HG03439 (cell line): ENCODE data around the gene MCM6.

Source experiments
- ATAC-seq: cut with Tn5 transposase; IDR thresholded peaks from one replicate; pipeline ENCODE4 v1.9.1; 2021; ENCODE audit warnings: mild to moderate bottlenecking, moderate library complexity; ENCODE audit not compliant: unreplicated experiment

The MCM6 gene

DNA sequence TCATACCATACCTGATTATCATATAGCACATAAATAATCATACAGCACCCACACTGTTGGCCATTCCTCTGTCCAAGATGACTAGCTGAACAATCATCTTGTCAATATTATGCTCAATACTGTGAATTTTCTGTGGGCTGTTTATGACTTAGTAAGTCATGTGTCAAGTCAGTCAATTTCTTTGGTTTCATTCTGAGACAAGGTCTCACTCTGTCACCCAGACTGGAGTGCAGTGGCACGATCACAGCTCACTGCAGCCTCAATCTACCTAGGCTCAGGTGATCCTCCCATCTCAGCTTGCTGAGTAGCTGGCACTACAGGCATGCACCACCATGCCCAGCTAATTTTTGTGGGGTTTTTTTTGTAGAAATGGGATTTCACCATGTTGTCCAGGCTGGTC, 5.7 kb downstream of the MCM6 start:
- ATAC-seq, result peak; percentile 62

- ATAC-seq, result no peak
These were observed 13.0 kb downstream of the MCM6 start for GRCh38 chr2:135863233-135863632.

DNA sequence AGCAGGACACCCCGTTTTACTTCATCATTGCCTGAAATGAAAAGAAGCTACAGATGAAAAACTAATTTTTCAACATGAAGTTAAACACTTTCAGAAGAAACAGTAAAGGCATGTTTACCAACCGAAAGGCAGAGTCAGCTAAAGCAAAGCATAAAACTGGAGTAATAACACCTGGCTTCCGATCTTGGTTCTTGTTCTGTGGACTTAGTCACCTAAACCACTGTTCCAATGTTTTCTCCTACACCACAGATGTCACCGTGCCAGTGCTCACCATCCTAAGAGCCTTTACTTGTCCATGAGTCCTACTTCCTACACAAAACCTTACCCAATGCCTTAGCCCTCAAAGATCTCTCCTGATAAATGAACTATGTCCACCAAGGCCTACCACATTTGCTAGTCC, 13.5 kb downstream of the MCM6 start:
- no peak for ATAC-seq

- ATAC-seq, result no peak
These were observed 22.8 kb downstream of the MCM6 start for GRCh38 chr2:135853401-135853800.

GRCh38 chr2:135851858-135852257, 24.4 kb downstream of the MCM6 start:
- ATAC-seq, result no peak

DNA sequence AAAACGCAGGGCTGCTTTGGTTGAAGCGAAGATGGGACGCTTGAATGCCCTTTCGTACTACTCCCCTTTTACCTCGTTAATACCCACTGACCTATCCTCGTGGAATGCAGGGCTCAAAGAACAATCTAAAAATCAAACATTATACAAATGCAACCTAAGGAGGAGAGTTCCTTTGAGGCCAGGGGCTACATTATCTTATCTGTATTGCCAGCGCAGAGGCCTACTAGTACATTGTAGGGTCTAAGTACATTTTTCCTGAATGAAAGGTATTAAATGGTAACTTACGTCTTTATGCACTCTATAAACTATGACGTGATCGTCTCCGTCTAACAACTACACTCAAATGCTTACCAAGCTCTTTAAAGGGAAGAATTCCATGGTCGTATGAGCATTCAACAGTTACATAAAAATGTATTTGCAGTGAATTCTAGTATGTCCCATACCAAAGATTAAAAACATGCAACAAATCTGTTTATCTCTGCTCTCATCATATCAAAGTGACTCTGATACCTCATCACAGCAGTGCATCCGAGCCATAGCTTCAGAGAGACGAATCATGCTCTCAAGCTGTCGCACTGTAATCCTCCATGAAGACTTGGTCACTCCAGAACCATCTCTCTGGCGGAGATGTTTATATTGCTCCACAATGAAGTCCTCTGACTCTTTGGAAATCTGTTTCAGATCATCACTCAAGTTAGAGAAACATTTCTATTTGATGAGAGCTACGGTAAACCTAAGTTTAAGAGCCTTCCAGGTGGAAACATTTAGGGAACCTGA, 25.2 kb downstream of the MCM6 start:
- no peak for ATAC-seq

GRCh38 chr2:135849087-135849486, 27.2 kb downstream of the MCM6 start:
- no peak for ATAC-seq

- no peak for ATAC-seq
These were observed 30.2 kb downstream of the MCM6 start for GRCh38 chr2:135845997-135846396.

- no peak for ATAC-seq
These were observed 31.0 kb downstream of the MCM6 start for GRCh38 chr2:135845257-135845656.

DNA sequence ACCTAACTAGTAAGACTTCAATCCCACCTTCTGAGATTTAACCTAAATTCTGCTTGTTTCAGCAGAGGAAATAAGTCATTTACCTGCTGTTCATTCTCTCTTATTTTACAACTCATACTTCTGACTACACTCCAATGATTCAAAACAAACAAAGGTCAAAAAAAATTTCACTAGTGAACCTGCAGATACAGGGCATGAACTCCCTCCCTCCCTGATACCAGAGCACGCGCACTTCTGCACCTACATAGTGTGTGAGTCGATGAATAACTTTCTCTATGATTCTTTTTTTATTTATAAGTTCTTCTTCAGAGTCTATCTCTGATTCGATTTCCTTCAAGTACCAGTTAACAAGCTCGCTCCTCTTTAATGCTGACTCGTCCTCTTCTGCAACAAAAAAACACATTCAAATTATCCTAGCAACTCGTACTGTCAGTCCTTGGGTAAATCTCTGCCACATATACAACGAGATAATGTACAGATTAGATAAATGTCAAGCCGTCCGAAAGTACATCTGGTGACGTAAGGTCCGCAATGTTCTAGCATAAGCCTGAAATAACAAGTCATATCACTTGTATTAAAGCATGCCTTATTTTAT, 31.8 kb downstream of the MCM6 start:
- no peak for ATAC-seq

- no peak for ATAC-seq
These were observed 32.6 kb downstream of the MCM6 start for GRCh38 chr2:135843671-135844070.

- no peak for ATAC-seq
These were observed 35.6 kb downstream of the MCM6 start for GRCh38 chr2:135840601-135841000.

DNA sequence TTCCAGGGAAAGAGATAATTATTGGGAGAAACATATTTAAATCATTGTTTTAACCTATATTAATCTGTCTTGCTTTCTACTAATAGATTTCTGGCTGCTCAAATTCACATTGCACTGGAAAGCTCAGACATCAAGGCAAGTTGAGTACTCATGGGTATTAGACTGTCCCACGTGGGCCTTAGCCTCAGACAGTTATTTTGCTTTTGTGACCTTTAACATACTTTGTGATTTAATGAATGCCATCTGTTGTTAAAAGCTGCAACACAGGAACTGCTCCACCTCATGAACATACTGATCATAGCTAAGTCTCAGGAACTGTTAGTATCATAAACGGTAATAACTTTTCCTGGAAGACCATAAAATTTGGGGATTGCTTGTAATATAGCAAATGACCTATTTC, 36.5 kb downstream of the MCM6 start:
- no peak for ATAC-seq

DNA sequence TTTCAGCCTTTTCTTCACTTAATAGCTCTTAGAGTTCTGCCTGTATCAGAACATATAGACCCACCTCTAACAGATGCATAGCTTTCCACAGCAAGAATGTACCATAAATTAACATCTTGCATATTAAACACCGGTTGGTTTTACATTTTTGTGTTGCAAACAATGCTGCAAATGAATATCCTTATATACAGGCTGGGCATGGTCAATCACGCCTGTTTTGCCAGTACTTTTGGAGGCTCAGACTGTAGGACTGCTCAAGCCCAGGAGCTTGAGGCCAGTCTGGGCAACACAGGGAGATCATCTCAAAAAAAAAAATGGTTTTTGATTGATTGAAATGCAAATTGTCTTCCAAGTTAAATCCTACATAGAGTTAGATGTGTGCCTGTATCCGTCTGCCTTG, 37.7 kb downstream of the MCM6 start:
- ATAC-seq, result no peak

GRCh38 chr2:135836596-135837270, 39.5 kb downstream of the MCM6 start, which contains the start of gene LCT:
Gene LCT (minus strand): TSS chr2:135837184. CDS start chr2:135837169, 15 bp downstream.
- no peak for ATAC-seq

DNA sequence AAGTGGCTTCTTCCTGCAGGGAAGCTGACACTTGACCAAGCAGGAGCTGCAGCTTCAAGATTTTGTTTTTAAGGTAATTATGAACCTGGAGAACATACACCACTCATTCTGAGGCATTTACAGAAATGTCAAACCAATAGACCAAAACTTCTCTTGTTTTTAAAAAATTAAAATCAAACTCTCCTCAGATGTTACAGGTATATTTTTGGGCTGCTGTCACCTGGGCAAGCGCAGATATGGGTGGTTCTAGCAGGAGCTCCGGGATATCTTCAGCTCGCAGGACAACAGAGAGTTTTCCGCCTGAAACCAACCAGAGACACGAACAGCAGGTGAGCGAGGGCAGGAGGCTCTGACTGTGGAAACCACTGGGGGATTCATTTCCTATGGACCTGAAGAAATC, 43.4 kb downstream of the MCM6 start:
- no peak for ATAC-seq

DNA sequence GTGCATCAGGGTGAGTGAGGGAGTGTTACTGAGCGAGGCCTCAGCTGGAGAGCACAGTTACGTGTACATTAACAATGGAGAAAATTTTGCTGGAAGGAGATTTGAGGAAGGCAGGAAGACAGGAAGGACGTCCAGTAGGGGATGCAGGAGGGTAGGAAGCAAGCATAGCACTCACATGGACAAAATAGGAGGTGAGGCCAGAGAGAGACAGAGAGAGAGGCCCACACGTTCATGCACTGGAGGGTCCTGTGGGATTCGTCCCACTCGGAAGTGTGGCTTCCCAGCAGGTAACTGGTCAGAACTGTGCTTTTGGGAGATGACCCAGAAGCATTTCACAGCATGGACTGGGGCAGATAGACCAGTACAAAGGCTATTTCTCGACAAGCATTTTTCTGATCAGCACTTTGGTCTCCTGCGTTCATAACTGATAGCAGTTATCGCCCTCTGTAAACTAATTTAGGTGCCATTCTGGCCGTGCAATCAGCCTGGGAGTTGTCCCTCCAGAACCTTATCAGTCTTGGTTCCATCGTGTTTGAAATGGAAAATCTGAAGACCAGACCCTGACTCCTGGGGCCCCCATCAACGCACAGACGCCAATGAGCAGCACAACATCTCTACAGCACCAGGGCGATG, 44.9 kb downstream of the MCM6 start:
- ATAC-seq, result no peak

DNA sequence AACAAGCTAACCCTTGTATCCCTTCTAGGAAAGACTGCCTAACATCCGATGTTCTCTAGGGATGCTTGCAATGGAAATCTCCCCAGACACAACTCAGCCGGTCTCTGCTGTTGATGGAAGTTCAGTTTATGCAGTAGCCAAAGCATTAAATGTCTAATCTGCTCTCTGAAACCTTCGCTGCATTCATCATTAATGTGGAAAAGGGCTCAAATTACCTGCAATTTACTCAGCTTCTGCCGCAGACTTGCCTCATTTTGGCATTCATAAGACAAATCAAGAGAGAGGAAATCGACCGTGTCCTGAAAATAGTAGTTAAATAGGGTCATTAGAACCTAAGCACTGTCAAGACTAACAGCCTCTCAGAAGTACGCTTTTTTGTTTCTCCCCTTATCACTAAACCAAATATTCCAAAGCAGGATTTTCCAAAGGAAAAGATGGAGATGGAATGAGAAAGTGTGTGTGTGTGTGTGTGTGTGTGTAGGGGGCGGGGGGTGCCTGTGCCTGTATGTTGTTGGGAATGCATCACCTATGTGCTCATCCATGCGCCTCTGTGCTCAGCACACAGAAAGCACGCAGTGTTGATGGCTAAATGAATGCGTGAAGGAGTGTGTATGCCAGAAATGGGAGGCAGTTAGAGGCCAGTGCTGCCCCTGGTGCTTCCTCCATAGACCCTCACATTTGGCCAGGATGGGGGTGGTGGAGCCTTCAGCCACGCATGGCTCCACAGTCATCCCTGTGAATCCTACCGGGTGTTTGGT, 46.7 kb downstream of the MCM6 start:
- no peak for ATAC-seq

DNA sequence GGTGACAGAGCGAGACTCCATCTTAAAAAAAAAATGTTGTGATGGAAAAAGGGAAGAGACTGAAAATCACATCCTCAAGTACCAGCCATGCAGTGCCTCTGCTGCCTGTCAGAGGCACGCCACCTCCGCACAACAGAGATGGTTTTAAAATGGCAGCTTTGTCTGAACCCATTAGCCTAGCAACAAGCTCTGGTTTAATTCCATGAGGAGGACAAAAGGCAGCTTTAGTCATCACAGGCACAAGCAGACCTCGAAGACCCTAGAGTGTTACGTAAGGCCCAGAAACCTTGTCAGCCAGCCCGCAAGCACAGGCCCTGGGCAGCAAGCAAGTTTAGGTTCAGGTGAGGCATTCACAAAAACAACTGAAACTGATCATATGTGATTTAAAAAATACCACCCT, 49.7 kb downstream of the MCM6 start:
- no peak for ATAC-seq

DNA sequence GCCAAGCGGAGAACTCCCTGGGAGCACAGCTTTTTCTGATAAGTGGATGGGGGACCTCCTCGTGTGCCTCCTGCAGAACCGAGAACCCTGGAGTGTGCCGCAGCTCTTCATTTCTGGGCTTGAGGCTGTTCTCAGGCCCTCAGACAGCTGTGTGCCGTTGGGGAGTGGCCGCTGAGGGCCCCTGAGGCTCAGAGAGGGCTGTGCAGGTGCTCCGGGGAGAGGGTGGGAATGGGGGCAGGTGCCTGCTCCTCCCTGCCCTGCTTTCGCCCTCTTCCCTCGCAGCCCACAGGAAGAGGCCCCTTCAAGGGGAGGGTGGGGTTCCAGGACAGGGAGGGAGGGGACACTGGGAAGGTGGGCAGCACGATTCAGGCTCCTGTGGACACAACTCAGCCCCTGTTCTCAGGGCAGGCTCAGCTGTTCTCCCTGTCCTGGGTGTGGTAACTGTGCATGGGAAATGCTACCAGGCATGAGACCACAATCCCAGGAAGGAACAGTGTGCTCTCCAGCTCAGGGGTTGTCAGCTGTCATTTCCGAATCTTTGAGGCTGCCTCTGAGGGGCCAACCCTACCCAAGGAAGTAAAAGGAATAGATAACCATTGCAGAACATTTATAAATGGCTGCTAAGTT, 50.6 kb downstream of the MCM6 start:
- no peak for ATAC-seq
